Stomach (tissue), 4 donors: ENCODE results near the gene RABGAP1.

Experiments
- CTCF ChIP-seq, 7 experiments: fragments of 450-650 bp in 4 of 7; fragments of 200-600 bp in 3 of 7; sonication (generic) in 3 of 7; IDR thresholded peaks; one replicate each; pipeline ENCODE4 v1.5.1; 2016 to 2019; ENCODE audit warnings: antibody characterized with exemption in 7 of 7, control low read depth in 2 of 7, mild to moderate bottlenecking in 1 of 7
- POLR2A ChIP-seq, 4 donors: fragments of 450-650 bp; IDR thresholded peaks; one replicate each; pipeline ENCODE4 v1.6.1; 2016; ENCODE audit warnings: antibody characterized with exemption in 4 of 4, control low read depth in 2 of 4, mild to moderate bottlenecking in 1 of 4, moderate library complexity in 1 of 4

GRCh38 chr9:122904466-122904822 lies 36.4 kb upstream of the RABGAP1 start:
- TF ChIP-seq POLR2A (IDR thresholded peaks at IDR 0.05) = no peak
- no peak for TF ChIP-seq CTCF (IDR thresholded peaks at IDR 0.05)
